K562 (cell line): ENCODE results near the gene GALT. TPM values are rescaled to one million over a fixed set of nuclear protein-coding genes. Genes with fewer than 3 reads are reported as not detected.

Experiments
- CXXC5 ChIP-seq: fragments of 250-450 bp; sonication (Bioruptor Pico); IDR thresholded peaks from 2 replicates; pipeline ENCODE4 v1.8.0; 2022; ENCODE audit warnings: inconsistent platforms, mild to moderate bottlenecking, moderate library complexity
- ETV1 ChIP-seq: fragments of 450-650 bp; conservative IDR thresholded peaks from 2 replicates; pipeline ENCODE4 v1.6.1; 2016; ENCODE audit warnings: missing genetic modification characterization, control low read depth, low read depth, missing compliant biosample characterization
- FOSL1 ChIP-seq: fragments of 200-800 bp; sonication (Bioruptor generic); conservative IDR thresholded peaks from 2 replicates; pipeline ENCODE4 v1.6.1; 2016; ENCODE audit warnings: missing genetic modification characterization, missing compliant biosample characterization
- MAFF ChIP-seq: IDR thresholded peaks from 2 replicates; pipeline ENCODE4 v1.6.1; 2012; ENCODE audit warnings: low read length, improper control_type of control experiment
- PRMT5 ChIP-seq: sonication (generic); formaldehyde crosslinking; IDR thresholded peaks from 2 replicates; pipeline ENCODE4 v1.5.0; 2020; ENCODE audit warnings: missing genetic modification reagents
- RAD51 ChIP-seq: fragments of 450-650 bp; IDR thresholded peaks from 2 replicates; pipeline ENCODE4 v1.7.1; 2016; ENCODE audit warnings: low read depth, mild to moderate bottlenecking, borderline replicate concordance
- RCOR1 ChIP-seq, 2 experiments: IDR thresholded peaks; 2 replicates each; pipeline ENCODE4 v1.6.1; 2012; ENCODE audit warnings: low read depth in 2 of 2, low read length in 2 of 2, borderline replicate concordance in 1 of 2, improper control_type of control experiment in 1 of 2
- REST ChIP-seq, 2 experiments: fragments of 450-650 bp; formaldehyde crosslinking in 1 of 2; IDR thresholded peaks; 2 replicates each; pipeline versions ENCODE4 v1.4.0 to v1.6.1; 2014 to 2020; ENCODE audit warnings: mild to moderate bottlenecking in 2 of 2, borderline replicate concordance in 1 of 2, low read depth in 1 of 2
- SFPQ ChIP-seq: fragments of 200-400 bp; formaldehyde crosslinking; IDR thresholded peaks from 2 replicates; pipeline ENCODE4 v1.6.1; 2017; ENCODE audit warnings: mild to moderate bottlenecking, low read depth, low read length, moderate library complexity
- SP1 ChIP-seq: sonication (generic); formaldehyde crosslinking; IDR thresholded peaks from 2 replicates; pipeline ENCODE4 v1.8.1; 2022; ENCODE audit warnings: mild to moderate bottlenecking, missing genetic modification reagents
- TAF9B ChIP-seq: fragments of 450-650 bp; IDR thresholded peaks from 2 replicates; pipeline ENCODE4 v1.6.1; 2018; ENCODE audit warnings: mild to moderate bottlenecking; ENCODE audit not compliant: partially characterized antibody
- TEAD4 ChIP-seq, 2 experiments: sonication (generic) in 1 of 2; formaldehyde crosslinking in 1 of 2; IDR thresholded peaks; 2 replicates each; pipeline versions ENCODE4 v1.6.1 to v1.8.0; 2012 to 2022; ENCODE audit warnings: borderline replicate concordance in 1 of 2, inconsistent platforms in 1 of 2, low read length in 1 of 2, mild to moderate bottlenecking in 1 of 2, missing genetic modification reagents in 1 of 2
- ZFP1 ChIP-seq: fragments of 450-650 bp; formaldehyde crosslinking; IDR thresholded peaks from 2 replicates; pipeline ENCODE4 v1.4.0; 2020; ENCODE audit warnings: mild to moderate bottlenecking, mixed read lengths
- ZNF121 ChIP-seq: sonication (generic); formaldehyde crosslinking; conservative IDR thresholded peaks from 2 replicates; pipeline ENCODE4 v1.8.0; 2022; ENCODE audit warnings: missing genetic modification reagents
- polyA plus RNA-seq, 8 experiments: library from polyadenylated mRNA; depleted of rRNA in 4 of 8; stranded (reverse) in 5 of 8; unstranded in 3 of 8; fragments of >200 nt; fragmentation: Nextera tagmentation in 2 of 8; fragmentation: Illumina TruSeq in 1 of 8; extraction: Ambion mirVana in 2 of 8; extraction: Trizol in 1 of 8; gene quantifications; 2 replicates each; pipeline versions ENCODE4 v1.2.1 to v1.2.3, GENCODE V29; 2011 to 2014; ENCODE audit warnings: inconsistent platforms in 1 of 8, missing spikeins in 1 of 8
- total RNA-seq, 7 experiments: library from RNA; depleted of rRNA in 6 of 7; stranded (reverse); fragments of >200 nt in 6 of 7; fragmentation: Illumina TruSeq in 2 of 7; extraction: Trizol in 2 of 7; gene quantifications; 2 replicates each; pipeline versions ENCODE4 v1.2.1 to v1.2.3, GENCODE V29; 2011 to 2021; ENCODE audit warnings: low replicate concordance in 1 of 7
- TF ChIP-seq, protein P1 (sequence below): sonication (generic); formaldehyde crosslinking; IDR thresholded peaks from 2 replicates; pipeline ENCODE4 v1.8.1; 2023; ENCODE audit warnings: mild to moderate bottlenecking, missing genetic modification reagents

GALT gene
- total and polyA plus RNA-seq, 9 of the 15 experiments (the other 6 are each of a cell fraction or from before 2014, with no cell fraction given), result 7.3 to 29.2 (median 15.6) TPM

DNA sequence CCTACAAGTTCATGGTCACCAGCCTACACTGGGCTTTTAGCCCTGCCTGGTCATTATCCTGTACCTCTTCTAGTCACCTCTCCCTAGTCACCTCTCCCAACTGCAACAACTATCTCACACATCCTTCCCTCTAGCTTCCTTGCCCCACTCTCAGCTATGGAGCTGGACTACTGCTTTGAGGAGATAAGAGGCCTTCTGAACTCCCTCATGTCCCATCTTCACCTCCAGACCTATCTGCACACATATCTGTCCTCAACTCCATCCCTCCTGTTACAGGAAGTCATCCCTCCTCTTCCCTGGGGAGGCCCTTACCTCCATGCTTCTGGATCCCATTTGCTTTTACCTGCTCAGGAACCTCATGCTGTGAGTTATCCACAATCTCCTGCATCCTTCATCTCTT is 40.3 kb upstream of the GALT start (continued):
- TF ChIP-seq REST (IDR thresholded peaks at IDR 0.05; ENCODE audit: borderline replicate concordance), result no peak
- TF ChIP-seq REST (CRISPR knock-in tag; IDR thresholded peaks at IDR 0.05; ENCODE audit: low read depth), result no peak
- no peak for TF ChIP-seq ZNF121 (CRISPR knock-in tag)
- TF ChIP-seq MAFF, result no peak
- TF ChIP-seq CXXC5 (CRISPR knock-in tag), result no peak
- peak; percentile 29; the same call in 1 of the 2 replicates for TF ChIP-seq TEAD4 (IDR thresholded peaks at IDR 0.05; ENCODE audit: low read length)
- no peak for TF ChIP-seq TEAD4 (CRISPR knock-in tag; IDR thresholded peaks at IDR 0.05; ENCODE audit: borderline replicate concordance)
- TF ChIP-seq FOSL1, result no peak
- no peak for TF ChIP-seq SP1
- TF ChIP-seq, protein P1, sequence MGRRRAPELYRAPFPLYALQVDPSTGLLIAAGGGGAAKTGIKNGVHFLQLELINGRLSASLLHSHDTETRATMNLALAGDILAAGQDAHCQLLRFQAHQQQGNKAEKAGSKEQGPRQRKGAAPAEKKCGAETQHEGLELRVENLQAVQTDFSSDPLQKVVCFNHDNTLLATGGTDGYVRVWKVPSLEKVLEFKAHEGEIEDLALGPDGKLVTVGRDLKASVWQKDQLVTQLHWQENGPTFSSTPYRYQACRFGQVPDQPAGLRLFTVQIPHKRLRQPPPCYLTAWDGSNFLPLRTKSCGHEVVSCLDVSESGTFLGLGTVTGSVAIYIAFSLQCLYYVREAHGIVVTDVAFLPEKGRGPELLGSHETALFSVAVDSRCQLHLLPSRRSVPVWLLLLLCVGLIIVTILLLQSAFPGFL, result no peak
- no peak for TF ChIP-seq PRMT5
- TF ChIP-seq ZFP1 (CRISPR knock-in tag), result no peak
- no peak for TF ChIP-seq SFPQ
- no peak for TF ChIP-seq ETV1
- peak in 1 of 2 experiments; percentile 37; a peak in 1 of 4 replicates for TF ChIP-seq RCOR1 (IDR thresholded peaks at IDR 0.05; ENCODE audit: borderline replicate concordance in 1 of 2, low read depth in 2 of 2, low read length in 2 of 2)
- TF ChIP-seq TAF9B, result no peak
- no peak for TF ChIP-seq RAD51
